ENCODE results near the gene CHST8. TPM values are rescaled to one million over a fixed set of nuclear protein-coding genes. Genes with fewer than 3 reads are reported as not detected.

The CHST8 gene
- polyA plus RNA-seq, 1 experiment: not detected

DNA sequence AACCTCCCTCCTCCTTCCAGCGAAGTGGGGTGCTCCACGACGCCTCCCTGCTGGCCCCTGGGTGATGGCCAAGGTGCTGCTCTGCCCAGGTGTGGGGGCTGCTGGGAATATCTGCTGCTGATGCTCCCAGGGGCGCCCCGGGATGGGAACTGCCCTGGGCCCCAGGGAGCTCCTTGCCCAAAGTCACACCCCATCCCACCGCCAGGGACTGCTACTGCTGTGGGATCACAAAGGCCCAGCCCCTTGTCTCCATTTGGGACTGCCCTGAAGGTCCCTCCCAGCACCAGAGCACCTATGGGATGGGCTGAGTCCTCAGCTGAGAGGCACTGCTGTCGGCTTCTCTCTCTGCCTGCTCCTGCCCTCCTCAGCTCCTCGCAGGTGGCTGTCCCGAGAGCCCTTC is 19.0 kb downstream of the CHST8 start:
- no peak for TF ChIP-seq CTCF (IDR thresholded peaks at IDR 0.05; ENCODE audit: low read depth, low read length)
- ChIA-PET CTCF (no interaction called here), POLR2A (no interaction called here)
- Histone ChIP-seq H3K27ac (ENCODE audit: low read depth, low read length) (no peak overlapping the region), H3K9me3 (ENCODE audit: control insufficient read depth, insufficient read depth, low read length) (no peaks in the 10 kb centered on the region; the same call in 1 of the 2 replicates), H3K27me3 (ENCODE audit: control insufficient read depth, insufficient read depth, low read length) (peaks cover 2% of the 10 kb centered on the region), H3K4me3 (ENCODE audit: low read depth, low read length) (no peak overlapping the region)
- no peak for DNase-seq (ENCODE audit: low read depth, low spot score)

DNA sequence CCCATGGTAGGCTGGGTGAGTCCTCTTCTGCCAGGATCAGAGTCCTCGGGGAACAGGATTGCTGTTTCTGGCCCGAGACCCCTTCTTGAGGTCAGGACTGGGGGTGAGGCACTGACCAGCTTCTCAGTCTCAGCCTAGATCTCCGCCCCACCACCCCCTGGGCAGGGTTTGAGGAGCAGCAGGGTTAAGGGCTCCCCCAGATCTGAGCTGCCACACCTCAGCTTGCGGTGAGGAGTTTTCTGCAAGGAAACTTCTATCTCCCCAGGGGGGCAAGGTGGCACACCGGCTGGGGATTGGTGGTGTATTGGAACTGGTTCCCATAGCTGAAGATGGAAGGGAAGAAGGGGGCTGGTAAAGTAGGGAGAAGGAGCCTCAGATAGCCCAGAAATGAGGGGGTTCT is 19.5 kb downstream of the CHST8 start:
- Histone ChIP-seq H3K27me3 (ENCODE audit: control insufficient read depth, insufficient read depth, low read length) (peaks cover 2% of the 10 kb centered on the region), H3K4me3 (ENCODE audit: low read depth, low read length) (no peak overlapping the region), H3K27ac (ENCODE audit: low read depth, low read length) (no peak overlapping the region), H3K9me3 (ENCODE audit: control insufficient read depth, insufficient read depth, low read length) (no peaks in the 10 kb centered on the region; the same call in 1 of the 2 replicates)
- no peak for TF ChIP-seq CTCF (IDR thresholded peaks at IDR 0.05; ENCODE audit: low read depth, low read length)
- DNase-seq (ENCODE audit: low read depth, low spot score): no peak
- ChIA-PET POLR2A (no interaction called here), CTCF (no interaction called here)

DNA sequence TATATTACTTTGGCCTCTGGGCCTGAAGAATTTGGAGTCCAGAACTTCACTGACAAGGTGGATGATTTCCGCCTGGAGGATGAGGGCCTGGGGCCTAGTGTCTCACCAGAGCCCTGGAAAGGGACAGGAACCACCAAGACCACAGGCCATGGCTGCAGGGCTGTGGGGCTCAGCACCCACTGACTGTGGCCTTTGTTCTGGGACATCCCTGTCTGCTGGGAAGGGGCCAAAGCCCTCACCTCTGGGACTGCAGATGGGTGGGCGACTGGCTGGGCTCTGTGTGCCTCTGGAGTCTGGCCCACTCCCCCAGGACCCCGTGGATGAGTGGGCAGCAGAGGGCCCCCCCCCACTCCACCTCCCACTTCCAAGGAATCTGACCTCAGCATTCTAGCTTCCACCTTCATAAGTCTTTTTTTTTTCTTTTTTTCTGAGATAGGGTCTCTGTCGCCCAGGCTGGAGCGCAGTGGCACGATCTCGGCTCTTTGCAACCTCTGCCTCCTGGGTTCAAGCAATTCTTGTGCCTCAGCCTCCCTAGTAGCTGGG is 20.3 kb downstream of the CHST8 start:
- no peak for TF ChIP-seq CTCF (IDR thresholded peaks at IDR 0.05; ENCODE audit: low read depth, low read length)
- POLR2A ChIA-PET: no interaction called here
- peaks cover 2% of the 10 kb centered on the region for H3K27me3 ChIP-seq (ENCODE audit: control insufficient read depth, insufficient read depth, low read length)
- no peak overlapping the region for H3K27ac ChIP-seq (ENCODE audit: low read depth, low read length)
- no peaks in the 10 kb centered on the region; the same call in 1 of the 2 replicates for H3K9me3 ChIP-seq (ENCODE audit: control insufficient read depth, insufficient read depth, low read length)
- H3K4me3 ChIP-seq (ENCODE audit: low read depth, low read length): no peak overlapping the region
- no peak for DNase-seq (ENCODE audit: low read depth, low spot score)
- CTCF ChIA-PET: no interaction called here

DNA sequence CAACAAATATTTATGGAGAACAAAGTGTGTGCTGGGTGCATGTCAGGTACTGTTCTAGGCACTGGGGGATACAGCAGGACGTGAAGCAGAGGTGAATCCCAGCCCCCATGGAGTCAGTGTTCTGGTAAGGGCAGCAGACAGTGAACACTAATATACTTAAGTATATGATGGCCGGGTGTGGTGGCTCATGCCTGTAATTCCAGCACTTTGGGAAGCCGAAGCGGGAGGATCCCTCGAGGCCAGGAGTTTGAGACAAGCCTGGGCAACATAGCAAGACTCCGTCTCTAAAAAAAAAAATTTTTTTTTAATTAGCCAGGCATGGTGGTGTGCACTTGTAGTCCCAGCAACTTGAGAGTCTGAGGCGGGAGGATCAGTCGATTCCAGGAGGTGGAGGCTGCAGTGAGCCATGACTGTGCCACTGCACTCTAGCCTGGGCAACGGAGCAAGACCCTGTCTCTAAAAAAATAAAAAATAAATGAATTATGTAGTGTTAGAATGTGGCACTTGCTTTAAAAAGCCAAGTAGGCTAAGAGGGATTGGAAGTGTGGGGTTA is 22.6 kb downstream of the CHST8 start:
- ChIA-PET CTCF (no interaction called here), POLR2A (no interaction called here)
- DNase-seq (ENCODE audit: low read depth, low spot score): no peak
- Histone ChIP-seq H3K27me3 (ENCODE audit: control insufficient read depth, insufficient read depth, low read length) (no peaks in the 10 kb centered on the region), H3K4me3 (ENCODE audit: low read depth, low read length) (no peak overlapping the region), H3K9me3 (ENCODE audit: control insufficient read depth, insufficient read depth, low read length) (no peaks in the 10 kb centered on the region; the same call in 1 of the 2 replicates), H3K27ac (ENCODE audit: low read depth, low read length) (no peak overlapping the region)
- TF ChIP-seq CTCF (IDR thresholded peaks at IDR 0.05; ENCODE audit: low read depth, low read length): no peak

DNA sequence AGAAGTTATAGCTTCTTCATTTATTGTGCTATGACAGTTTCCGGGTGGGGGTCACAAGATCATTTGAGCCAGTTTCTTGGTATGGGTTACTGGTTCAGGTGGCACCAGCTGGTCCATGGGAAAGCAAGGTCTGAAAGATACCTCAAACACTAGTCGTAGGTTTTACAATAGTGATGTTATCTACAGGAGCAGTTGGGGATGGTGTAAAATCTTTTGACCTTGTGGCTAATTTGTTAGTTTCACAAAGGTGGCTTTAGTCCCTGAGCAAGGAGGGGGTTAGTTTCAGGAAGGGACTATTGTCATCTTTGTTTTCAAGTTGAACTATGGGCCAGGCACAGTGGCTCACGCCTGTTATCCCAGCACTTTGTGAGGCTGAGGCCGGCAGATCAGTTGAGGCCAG is 24.6 kb downstream of the CHST8 start:
- ChIA-PET CTCF (no interaction called here), POLR2A (no interaction called here)
- TF ChIP-seq CTCF (IDR thresholded peaks at IDR 0.05; ENCODE audit: low read depth, low read length): no peak
- Histone ChIP-seq H3K4me3 (ENCODE audit: low read depth, low read length) (no peak overlapping the region), H3K27me3 (ENCODE audit: control insufficient read depth, insufficient read depth, low read length) (no peaks in the 10 kb centered on the region), H3K9me3 (ENCODE audit: control insufficient read depth, insufficient read depth, low read length) (no peaks in the 10 kb centered on the region), H3K27ac (ENCODE audit: low read depth, low read length) (no peak overlapping the region)
- DNase-seq (ENCODE audit: low read depth, low spot score): no peak

Data from AG04450 (cell line).